Adrenal gland (tissue), 12 donors: Measurements from ENCODE around the gene CDH4. TPM values are rescaled to one million over a fixed set of nuclear protein-coding genes. Genes with fewer than 3 reads are reported as not detected.

ENCODE experiments used
- DNase-seq, 7 donors: peaks; one replicate each; pipeline ENCODE4 v3.0.0-alpha.2; 2019 to 2020
- H3K27ac ChIP-seq, 5 donors: fragments of 200-600 bp; sonication (generic) in 4 of 5; 1 replicate in 3 of 5; 2 replicates in 2 of 5; pipeline versions ENCODE4 v1.5.1 to v1.8.0; 2016 to 2020; ENCODE audit warnings: mild to moderate bottlenecking in 1 of 5
- H3K27me3 ChIP-seq: fragments of 200-600 bp; 2 replicates; pipeline ENCODE4 v1.8.0; 2021
- H3K36me3 ChIP-seq, 2 donors: fragments of 200-600 bp; replicated peaks in 1 of 2; 1 replicate in 1 of 2; 2 replicates in 1 of 2; pipeline versions ENCODE4 v1.5.1 to v1.8.0; 2018 to 2022
- H3K4me1 ChIP-seq, 2 donors: fragments of 200-600 bp; replicated peaks in 1 of 2; 1 replicate in 1 of 2; 2 replicates in 1 of 2; pipeline versions ENCODE4 v1.5.1 to v1.8.0; 2018 to 2021
- H3K4me3 ChIP-seq, 4 donors: fragments of 200-600 bp; sonication (generic) in 3 of 4; one replicate each; pipeline ENCODE4 v1.5.1; 2016 to 2018
- H3K9me3 ChIP-seq, 3 donors: fragments of 200-600 bp; sonication (generic) in 1 of 3; replicated peaks in 1 of 3; 1 replicate in 2 of 3; 2 replicates in 1 of 3; pipeline versions ENCODE4 v1.5.1 to v1.8.0; 2016 to 2021
- POLR2A ChIP-seq, 2 donors: fragments of 450-650 bp; IDR thresholded peaks; one replicate each; pipeline ENCODE4 v1.6.1; 2017; ENCODE audit warnings: antibody characterized with exemption in 2 of 2, mild to moderate bottlenecking in 2 of 2, moderate library complexity in 1 of 2
- WGBS, 4 donors: extraction: QIAGEN DNeasy Blood & Tissue Kit in 2 of 4; methylation state at CpG; one replicate each; pipeline versions ENCODE4 v1.1.5 to v1.1.7; 2013 to 2017; 5-methylcytosine and 5-hydroxymethylcytosine counted together
- intact Hi-C, 2 donors: fragments of 100-400 bp; cut with DNase I; formaldehyde crosslinking; loops; one replicate each; pipeline versions ENCODE4 v1.14.1 to v1.15.0; 2022 to 2023
- polyA plus RNA-seq, 3 donors: library from polyadenylated mRNA; stranded (reverse); fragments of 200-250 nt in 2 of 3; fragments of 350-450 nt in 1 of 3; fragmentation: Illumina TruSeq in 1 of 3; extraction: RNeasy Lipid Tissue Mini Kit (QIAGEN cat#74804) in 1 of 3; gene quantifications; one replicate each; pipeline ENCODE4 v1.2.3, GENCODE V29; 2013 to 2014
- total RNA-seq, 9 donors: library from RNA; depleted of rRNA in 4 of 9; stranded (reverse); fragments of >200 nt in 4 of 9; fragments of 120-200 nt in 1 of 9; fragmentation: NEBNext Ultra II Directional in 1 of 9; extraction: Animal tissue kit (Norgen Biotek cat#: 25700) in 1 of 9; gene quantifications; one replicate each; pipeline versions ENCODE4 v1.1.0 to v1.2.4, GENCODE V29; 2013 to 2023
- TF ChIP-seq, protein P1 (sequence below), 6 experiments: fragments of 450-650 bp in 4 of 6; fragments of 200-600 bp in 2 of 6; sonication (generic) in 1 of 6; IDR thresholded peaks; 1 replicate in 5 of 6; 2 replicates in 1 of 6; pipeline versions ENCODE4 v1.5.1 to v1.8.0; 2016 to 2021; ENCODE audit warnings: antibody characterized with exemption in 6 of 6, mild to moderate bottlenecking in 2 of 6, moderate library complexity in 1 of 6
- donor health status: healthy with polysubstance abuse.
- donor health status: Bipolar disorder and iron deficiency.
- donor health status: DM: yes; HTN: yes; CAD: no.
- donor health status: DM: no; HTN: no; CAD: no.
- donor health status: DM: no; HTN: no; CAD: no.
- donor health status: DM: yes; HTN: yes; CAD: no.

CDH4 gene
- total and polyA plus RNA-seq, 12 donors, result 0.08 to 0.53 (median 0.20) TPM; not detected in 3

DNA sequence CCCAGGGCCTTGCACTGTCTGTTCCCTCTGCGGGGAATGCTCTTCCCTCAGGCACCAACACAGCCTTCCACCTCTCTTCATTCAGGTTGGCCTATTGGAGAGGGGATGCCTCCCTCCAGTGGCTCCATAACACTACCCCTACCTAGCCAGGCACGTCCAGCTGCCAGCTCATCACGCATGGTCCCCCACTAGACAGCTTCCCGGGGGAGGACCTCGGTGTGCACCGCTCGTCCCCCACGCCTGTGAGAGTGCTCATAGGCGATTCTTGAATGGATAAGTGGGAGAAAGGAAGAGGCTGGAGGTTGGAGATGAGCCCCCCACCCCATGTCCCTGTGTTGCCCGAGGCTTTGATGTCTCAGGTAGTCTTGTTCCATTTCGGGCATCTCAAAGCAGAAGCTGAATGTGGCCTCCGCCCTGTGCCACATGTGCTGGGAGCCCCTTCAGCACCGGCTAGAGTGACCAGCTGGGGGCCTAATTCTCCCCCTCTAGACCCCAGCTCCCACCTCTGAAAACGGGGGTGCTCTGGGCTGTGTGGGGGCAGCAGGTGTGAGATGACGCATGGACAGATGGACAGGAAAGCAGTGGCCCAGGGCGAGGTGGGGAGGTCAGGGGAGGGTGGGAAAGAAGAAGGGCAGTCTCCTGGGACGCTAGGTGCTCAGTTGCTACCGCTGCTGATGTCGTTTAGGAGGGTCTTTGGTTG, 480.6 kb downstream of the CDH4 start:
- no peaks in the 10 kb centered on the region for H3K27me3 ChIP-seq
- TF ChIP-seq, protein P1, sequence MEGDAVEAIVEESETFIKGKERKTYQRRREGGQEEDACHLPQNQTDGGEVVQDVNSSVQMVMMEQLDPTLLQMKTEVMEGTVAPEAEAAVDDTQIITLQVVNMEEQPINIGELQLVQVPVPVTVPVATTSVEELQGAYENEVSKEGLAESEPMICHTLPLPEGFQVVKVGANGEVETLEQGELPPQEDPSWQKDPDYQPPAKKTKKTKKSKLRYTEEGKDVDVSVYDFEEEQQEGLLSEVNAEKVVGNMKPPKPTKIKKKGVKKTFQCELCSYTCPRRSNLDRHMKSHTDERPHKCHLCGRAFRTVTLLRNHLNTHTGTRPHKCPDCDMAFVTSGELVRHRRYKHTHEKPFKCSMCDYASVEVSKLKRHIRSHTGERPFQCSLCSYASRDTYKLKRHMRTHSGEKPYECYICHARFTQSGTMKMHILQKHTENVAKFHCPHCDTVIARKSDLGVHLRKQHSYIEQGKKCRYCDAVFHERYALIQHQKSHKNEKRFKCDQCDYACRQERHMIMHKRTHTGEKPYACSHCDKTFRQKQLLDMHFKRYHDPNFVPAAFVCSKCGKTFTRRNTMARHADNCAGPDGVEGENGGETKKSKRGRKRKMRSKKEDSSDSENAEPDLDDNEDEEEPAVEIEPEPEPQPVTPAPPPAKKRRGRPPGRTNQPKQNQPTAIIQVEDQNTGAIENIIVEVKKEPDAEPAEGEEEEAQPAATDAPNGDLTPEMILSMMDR (IDR thresholded peaks at IDR 0.05), result no peak
- TF ChIP-seq POLR2A (IDR thresholded peaks at IDR 0.05), result no peak
- intact Hi-C loops, result no loop called here
- H3K4me1 ChIP-seq, result no peaks in the 10 kb centered on the region
- H3K27ac ChIP-seq, result no peak overlapping the region
- no peaks in the 10 kb centered on the region for H3K9me3 ChIP-seq
- WGBS, 4 donors, result 71 to 74% (median 73%) methylated on average over 18 to 19 of the region's 19 CpGs
- no peak for DNase-seq
- H3K36me3 ChIP-seq, result no peaks in the 10 kb centered on the region
- no peak overlapping the region for H3K4me3 ChIP-seq

DNA sequence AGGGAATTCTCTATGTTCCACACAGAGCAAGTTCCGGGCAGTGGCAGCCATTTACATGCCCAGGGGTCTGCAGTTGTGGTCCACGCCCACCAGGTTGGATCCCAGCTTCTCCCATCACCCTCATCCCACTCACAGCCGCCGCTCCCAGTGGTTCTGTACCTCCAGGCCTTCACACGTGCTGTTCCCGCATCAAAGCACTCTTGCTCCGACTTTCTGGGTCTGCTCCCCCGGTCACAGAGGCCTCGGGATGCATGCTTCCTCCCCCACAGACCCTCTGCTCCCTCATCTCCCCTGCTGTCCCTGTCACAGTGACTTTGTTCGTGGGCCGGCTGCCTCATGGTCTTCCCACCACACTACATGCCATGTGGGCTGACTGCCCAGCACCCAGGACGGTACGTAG, 481.2 kb downstream of the CDH4 start:
- no peaks in the 10 kb centered on the region for H3K4me1 ChIP-seq
- no peaks in the 10 kb centered on the region for H3K9me3 ChIP-seq
- H3K4me3 ChIP-seq, result no peak overlapping the region
- intact Hi-C loops, result no loop called here
- no peaks in the 10 kb centered on the region for H3K36me3 ChIP-seq
- TF ChIP-seq, protein P1 (IDR thresholded peaks at IDR 0.05), result no peak
- TF ChIP-seq POLR2A (IDR thresholded peaks at IDR 0.05), result no peak
- H3K27me3 ChIP-seq, result no peaks in the 10 kb centered on the region
- 66 to 79% (median 70%) methylated on average over 13 of the region's 13 CpGs for WGBS, 4 donors
- no peak for DNase-seq
- H3K27ac ChIP-seq, result no peak overlapping the region

DNA sequence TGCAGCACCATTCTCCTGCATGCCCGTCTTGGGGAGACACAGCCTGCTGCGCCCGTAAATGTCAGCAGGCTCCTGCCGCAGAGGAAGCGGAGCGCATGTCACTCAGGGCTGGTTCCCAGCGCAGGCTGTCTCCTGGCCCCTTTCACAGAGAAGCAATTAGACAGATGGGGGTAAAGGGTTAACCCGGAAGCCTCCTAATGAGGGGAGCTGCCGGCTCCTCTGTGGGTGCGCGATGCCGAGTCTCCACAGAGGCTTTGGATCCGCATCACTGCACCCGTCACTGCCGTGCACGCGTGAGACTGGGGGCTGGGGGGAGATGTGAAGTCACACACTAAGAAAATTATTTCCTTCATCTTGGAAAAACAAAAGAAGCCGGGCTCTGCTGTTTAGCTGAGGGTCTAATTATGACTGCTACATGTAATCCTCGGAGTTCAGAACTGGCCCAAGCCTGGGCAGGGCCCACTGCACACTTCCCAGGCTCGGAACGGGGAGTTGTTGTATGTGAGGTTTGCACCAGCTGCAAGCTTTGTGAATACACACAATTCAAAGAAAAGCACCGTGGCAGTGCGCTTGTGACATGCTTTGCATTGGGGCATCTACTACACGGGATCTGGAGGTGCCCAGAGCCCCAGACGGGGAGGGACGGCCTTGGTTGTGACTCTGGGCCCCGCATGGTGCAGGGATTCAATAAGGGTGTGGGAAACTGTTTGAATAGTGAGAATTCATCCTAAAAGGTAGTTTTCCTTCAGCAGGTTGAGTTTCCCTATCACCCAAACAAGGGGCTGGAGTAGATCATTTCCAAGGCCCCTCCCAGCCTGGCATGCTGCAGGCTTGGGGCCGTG, 482.1 kb downstream of the CDH4 start:
- no peak overlapping the region for H3K4me3 ChIP-seq
- intact Hi-C loops, result no loop called here
- no peak overlapping the region for H3K27ac ChIP-seq
- TF ChIP-seq, protein P1 (IDR thresholded peaks at IDR 0.05), result no peak
- no peak for TF ChIP-seq POLR2A (IDR thresholded peaks at IDR 0.05)
- no peaks in the 10 kb centered on the region for H3K27me3 ChIP-seq
- no peaks in the 10 kb centered on the region for H3K4me1 ChIP-seq
- WGBS, 4 donors, result 47 to 63% (median 51%) methylated on average over 21 to 28 of the region's 28 CpGs
- H3K36me3 ChIP-seq, result no peaks in the 10 kb centered on the region
- no peaks in the 10 kb centered on the region for H3K9me3 ChIP-seq
- no peak for DNase-seq

DNA sequence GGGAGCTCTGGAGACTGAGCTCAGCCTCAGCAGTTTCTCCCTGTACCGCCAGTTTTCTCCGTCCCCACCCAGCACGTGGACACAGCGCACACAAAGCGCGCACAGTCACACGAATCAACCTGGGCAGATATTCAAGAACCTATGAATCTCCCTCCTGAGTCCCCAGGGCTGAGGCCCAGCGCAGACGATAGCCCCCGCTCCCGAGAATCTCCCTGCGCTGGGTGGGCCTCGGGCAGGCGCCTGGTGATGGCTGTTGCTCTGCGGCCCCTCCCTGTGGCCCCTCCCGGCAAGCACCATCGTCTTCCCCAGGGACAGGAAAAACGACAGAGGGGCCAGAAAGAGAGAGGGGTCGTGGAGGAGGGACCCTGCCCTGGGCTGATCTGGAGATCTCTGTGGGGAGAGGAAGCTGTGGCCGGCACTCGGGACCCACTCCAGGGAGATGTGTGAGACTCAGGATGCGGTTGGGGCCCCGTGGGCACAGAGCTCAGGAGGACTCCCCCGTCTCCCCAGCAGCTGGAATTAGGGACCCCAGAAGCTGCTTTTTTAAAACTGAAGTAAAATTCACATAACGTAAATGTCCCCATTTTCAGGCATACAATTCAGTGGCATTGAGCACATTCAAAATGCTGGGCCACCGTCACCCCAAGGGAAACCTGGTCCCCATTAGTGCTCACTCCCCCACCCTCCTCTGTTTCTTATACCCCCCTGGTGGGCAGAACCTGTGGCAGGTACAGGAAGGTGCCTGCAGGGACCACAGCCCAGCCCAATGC, 482.9 kb downstream of the CDH4 start:
- no peaks in the 10 kb centered on the region for H3K9me3 ChIP-seq
- no peaks in the 10 kb centered on the region for H3K27me3 ChIP-seq
- WGBS, 4 donors, result 56 to 65% (median 62%) methylated on average over 6 to 26 of the region's 26 CpGs
- DNase-seq, result no peak
- no peaks in the 10 kb centered on the region for H3K4me1 ChIP-seq
- no peak overlapping the region for H3K4me3 ChIP-seq
- no peak for TF ChIP-seq POLR2A (IDR thresholded peaks at IDR 0.05)
- TF ChIP-seq, protein P1 (IDR thresholded peaks at IDR 0.05), result no peak
- intact Hi-C loops, result no loop called here
- no peak overlapping the region for H3K27ac ChIP-seq
- no peaks in the 10 kb centered on the region for H3K36me3 ChIP-seq
